NCI-H2227 treated with DMSO at 0.1 percent for 48 hours (cell line): ENCODE results near the gene DLX2.
"Not testable (repeated sequence)": the region's sequence is repeated elsewhere in the genome, so short reads cannot be mapped to it uniquely, and the experiment has no call there.

Experiments
- DNase-seq: peaks from one replicate; lab custom pipeline; 2025; lab: John Stamatoyannopoulos, UW

The DLX2 gene

GRCh38 chr2:172102391-172103359, at the start of gene DLX2:
Gene DLX2 (minus strand): TSS chr2:172102900. CDS start chr2:172102538, 362 bp downstream.
- DNase-seq = peak; percentile 99

GRCh38 chr2:172147944-172148650, 45.4 kb upstream of the DLX2 start:
- DNase-seq = no peak

- DNase-seq = no peak
These were observed 41.1 kb upstream of the DLX2 start for GRCh38 chr2:172143817-172144216.

GRCh38 chr2:172138727-172139126, 36.0 kb upstream of the DLX2 start:
- DNase-seq = not testable (repeated sequence)

GRCh38 chr2:172137943-172138342, 35.2 kb upstream of the DLX2 start:
- no peak for DNase-seq

- DNase-seq = no peak
These were observed 34.4 kb upstream of the DLX2 start for GRCh38 chr2:172137109-172137508.

GRCh38 chr2:172135446-172135845, 32.7 kb upstream of the DLX2 start:
- no peak for DNase-seq

GRCh38 chr2:172134270-172134669, 31.6 kb upstream of the DLX2 start:
- no peak for DNase-seq

GRCh38 chr2:172131713-172132555, 29.2 kb upstream of the DLX2 start:
- no peak for DNase-seq

- DNase-seq = no peak
These were observed 26.7 kb upstream of the DLX2 start for GRCh38 chr2:172129404-172129803.

- no peak for DNase-seq
These were observed 25.8 kb upstream of the DLX2 start for GRCh38 chr2:172128484-172128883.

- DNase-seq = no peak
These were observed 17.4 kb upstream of the DLX2 start for GRCh38 chr2:172120118-172120517.

GRCh38 chr2:172119089-172119488, 16.4 kb upstream of the DLX2 start:
- no peak for DNase-seq

GRCh38 chr2:172116107-172116506, 13.4 kb upstream of the DLX2 start:
- DNase-seq = no peak

- no peak for DNase-seq
These were observed 11.9 kb upstream of the DLX2 start for GRCh38 chr2:172114579-172114978.

- DNase-seq = not testable (repeated sequence)
These were observed 11.5 kb upstream of the DLX2 start for GRCh38 chr2:172114176-172114575.

- peak; percentile 40 for DNase-seq
These were observed 10.9 kb upstream of the DLX2 start for GRCh38 chr2:172113617-172114016.

- DNase-seq = no peak
These were observed 7.5 kb upstream of the DLX2 start for GRCh38 chr2:172109988-172110811.

- DNase-seq = no peak
These were observed 6.7 kb upstream of the DLX2 start for GRCh38 chr2:172109256-172109987.

GRCh38 chr2:172108587-172108930, 5.9 kb upstream of the DLX2 start:
- no peak for DNase-seq
